GM21723 (cell line): ENCODE results near the gene STK11IP.

Experiments used
- ATAC-seq: cut with Tn5 transposase; IDR thresholded peaks from one replicate; pipeline ENCODE4 v1.9.1; 2021; ENCODE audit warnings: mild to moderate bottlenecking, moderate library complexity; ENCODE audit not compliant: unreplicated experiment

Gene STK11IP

GRCh38 chr2:219576505-219577388, 20.9 kb upstream of the STK11IP start:
- ATAC-seq, result no peak

- ATAC-seq, result no peak
These were observed 18.6 kb upstream of the STK11IP start for GRCh38 chr2:219578811-219579613.

GRCh38 chr2:219581346-219581745, 16.3 kb upstream of the STK11IP start:
- no peak for ATAC-seq

GRCh38 chr2:219591091-219591490, 6.6 kb upstream of the STK11IP start:
- no peak for ATAC-seq

GRCh38 chr2:219592736-219593135, 4.9 kb upstream of the STK11IP start:
- ATAC-seq, result no peak

- no peak for ATAC-seq
These were observed 4.5 kb upstream of the STK11IP start for GRCh38 chr2:219593154-219593553.

GRCh38 chr2:219595256-219595655, 2.4 kb upstream of the STK11IP start:
- ATAC-seq, result no peak

GRCh38 chr2:219596954-219597551, 604 bp upstream of the STK11IP start:
- ATAC-seq, result peak; percentile 8

GRCh38 chr2:219598308-219599078, 836 bp downstream of the STK11IP start:
- ATAC-seq, result no peak

- ATAC-seq, result no peak
These were observed 6.1 kb downstream of the STK11IP start for GRCh38 chr2:219603771-219604170.

GRCh38 chr2:219605607-219605954, 7.9 kb downstream of the STK11IP start:
- no peak for ATAC-seq

- no peak for ATAC-seq
These were observed 10.3 kb downstream of the STK11IP start for GRCh38 chr2:219607931-219608330.

- ATAC-seq, result no peak
These were observed 10.8 kb downstream of the STK11IP start for GRCh38 chr2:219608399-219608964.

GRCh38 chr2:219609149-219609750, 11.6 kb downstream of the STK11IP start:
- no peak for ATAC-seq

GRCh38 chr2:219611306-219611705, 13.6 kb downstream of the STK11IP start:
- ATAC-seq, result no peak

GRCh38 chr2:219611866-219612576, 14.4 kb downstream of the STK11IP start:
- ATAC-seq, result no peak

GRCh38 chr2:219612577-219613286, 15.1 kb downstream of the STK11IP start:
- no peak for ATAC-seq

- ATAC-seq, result no peak
These were observed 15.9 kb downstream of the STK11IP start for GRCh38 chr2:219613461-219614070.
